GM12878 (cell line): ENCODE results near the gene KDF1. TPM values are rescaled to one million over a fixed set of nuclear protein-coding genes. Genes with fewer than 3 reads are reported as not detected.

Source experiments
- ATAC-seq: fragments of 200-7000 bp; cut with Tn5 transposase; 3 replicates; pipeline ENCODE4 v1.9.1; 2020; ENCODE audit warnings: mild to moderate bottlenecking, moderate library complexity
- BruUV-seq: library from RNA; stranded (reverse); fragments of 400-500 nt; replicated peaks from 2 replicates; lab custom pipeline; 2021; lab: Mats Ljungman, UMichigan
- CTCF ChIA-PET: fragments of 300-600 bp; sonication (Branson Sonifier 250); formaldehyde crosslinking; extraction: SDS; loops from one replicate; lab custom pipeline; 2021; ENCODE audit warnings: inconsistent platforms; lab: Yijun Ruan, JAX
- POLR2A ChIA-PET: fragments of 350-600 bp; formaldehyde crosslinking; extraction: SDS; loops from one replicate; lab custom pipeline; 2021; ENCODE audit warnings: inconsistent platforms; lab: Charles Lee
- RAD21 ChIA-PET: fragments of 300-600 bp; sonication (Branson Sonifier 250); formaldehyde crosslinking; loops from one replicate; lab custom pipeline; 2023; ENCODE audit warnings: antibody characterized with exemption; ENCODE audit not compliant: unreplicated experiment; lab: Charles Lee
- SMC1A ChIA-PET: fragments of 300-600 bp; sonication (Branson Sonifier 250); formaldehyde crosslinking; loops from one replicate; lab custom pipeline; 2023; ENCODE audit not compliant: unreplicated experiment, uncharacterized antibody; lab: Charles Lee
- DNase-seq: peaks from one replicate; pipeline ENCODE4 v3.0.0-alpha.2; 2011; ENCODE audit warnings: low read depth, low spot score
- FAIRE-seq: peaks from 3 replicates; lab custom pipeline; 2011; peaks lifted over from hg19 to GRCh38; lab: Jason Lieb, UNC
- H2AFZ ChIP-seq: 2 replicates; pipeline ENCODE4 v1.6.0; 2011; ENCODE audit warnings: low read depth, low read length, control low read depth; ENCODE audit not compliant: control insufficient read depth
- H3K27ac ChIP-seq: 2 replicates; pipeline ENCODE4 v1.5.1; 2011; ENCODE audit warnings: control low read depth; ENCODE audit not compliant: control insufficient read depth, insufficient read depth
- H3K27me3 ChIP-seq, 2 experiments: replicated peaks in 1 of 2; 2 replicates each; pipeline versions ENCODE4 v1.6.0 to v1.6.1; 2011; ENCODE audit warnings: low read length in 1 of 2; ENCODE audit not compliant: control insufficient read depth in 2 of 2, insufficient read depth in 2 of 2
- H3K36me3 ChIP-seq, 2 experiments: 2 replicates each; pipeline ENCODE4 v1.5.1; 2011; ENCODE audit warnings: low read length in 1 of 2; ENCODE audit not compliant: control insufficient read depth in 2 of 2, insufficient read depth in 2 of 2
- H3K4me1 ChIP-seq: 2 replicates; pipeline ENCODE4 v1.6.1; 2011; ENCODE audit warnings: mild to moderate bottlenecking, low read length, moderate library complexity, mixed read lengths; ENCODE audit not compliant: control insufficient read depth, insufficient read depth
- H3K4me2 ChIP-seq: 2 replicates; pipeline ENCODE4 v1.6.0; 2011; ENCODE audit warnings: control low read depth; ENCODE audit not compliant: control insufficient read depth, insufficient read depth
- H3K4me3 ChIP-seq: fragments of 200-600 bp; sonication (generic); 2 replicates; pipeline ENCODE4 v1.5.1; 2016
- H3K79me2 ChIP-seq: 2 replicates; pipeline ENCODE4 v1.6.0; 2011; ENCODE audit warnings: low read length; ENCODE audit not compliant: control insufficient read depth, insufficient read depth
- H3K9ac ChIP-seq: 2 replicates; pipeline ENCODE4 v1.8.0; 2011; ENCODE audit warnings: low read length, control low read depth, mixed read lengths; ENCODE audit not compliant: control insufficient read depth, insufficient read depth
- H3K9me3 ChIP-seq: replicated peaks from 3 replicates; pipeline ENCODE4 v1.5.1; 2011; ENCODE audit warnings: mild to moderate bottlenecking, low read length; ENCODE audit not compliant: control insufficient read depth, insufficient read depth
- H4K20me1 ChIP-seq: 2 replicates; pipeline ENCODE4 v1.6.0; 2011; ENCODE audit not compliant: control insufficient read depth, insufficient read depth
- BMI1 ChIP-seq: fragments of 450-650 bp; IDR thresholded peaks from 2 replicates; pipeline ENCODE4 v1.6.1; 2016; ENCODE audit warnings: mild to moderate bottlenecking, moderate library complexity, borderline replicate concordance
- BRCA1 ChIP-seq: IDR thresholded peaks from 2 replicates; pipeline ENCODE4 v1.6.1; 2011; ENCODE audit warnings: low read depth, low read length, improper control_type of control experiment
- CHD4 ChIP-seq: fragments of 200-600 bp; sonication (generic); IDR thresholded peaks from 2 replicates; pipeline ENCODE4 v1.6.1; 2016; ENCODE audit warnings: mild to moderate bottlenecking
- LARP7 ChIP-seq: fragments of 450-650 bp; IDR thresholded peaks from 2 replicates; pipeline ENCODE4 v1.6.1; 2017; ENCODE audit warnings: mild to moderate bottlenecking
- NFIC ChIP-seq: IDR thresholded peaks from 2 replicates; pipeline ENCODE4 v1.6.1; 2012; ENCODE audit warnings: low read depth, mild to moderate bottlenecking, inconsistent platforms, low read length, moderate library complexity
- NRF1 ChIP-seq: conservative IDR thresholded peaks from 2 replicates; pipeline ENCODE4 v1.6.1; 2011; ENCODE audit warnings: mild to moderate bottlenecking, low read depth, low read length, improper control_type of control experiment
- RB1 ChIP-seq: fragments of 450-650 bp; formaldehyde crosslinking; IDR thresholded peaks from 2 replicates; pipeline ENCODE4 v1.6.1; 2017; ENCODE audit warnings: mild to moderate bottlenecking, borderline replicate concordance
- RELA ChIP-seq: fragments of 450-650 bp; IDR thresholded peaks from 2 replicates; pipeline ENCODE4 v1.8.0; 2014; ENCODE audit warnings: borderline replicate concordance; ENCODE audit not compliant: partially characterized antibody
- SMARCA5 ChIP-seq: fragments of 450-650 bp; IDR thresholded peaks from 2 replicates; pipeline ENCODE4 v1.6.1; 2017; ENCODE audit warnings: mild to moderate bottlenecking
- ZNF217 ChIP-seq: fragments of 450-650 bp; IDR thresholded peaks from 2 replicates; pipeline ENCODE4 v1.6.1; 2017; ENCODE audit warnings: antibody characterized with exemption, mild to moderate bottlenecking
- ZZZ3 ChIP-seq: IDR thresholded peaks from 2 replicates; pipeline ENCODE4 v1.6.1; 2011; ENCODE audit warnings: low read depth; ENCODE audit not compliant: control insufficient read depth, insufficient read length
- WGBS: methylation state at CpG from one replicate; pipeline ENCODE4 v1.1.6; 2016; ENCODE audit warnings: low lambda C conversion rate; ENCODE audit not compliant: insufficient replicate concordance, insufficient coverage; ENCODE audit errors: missing lambda C conversion rate; 5-methylcytosine and 5-hydroxymethylcytosine counted together
- in situ Hi-C: fragments of 300-500 bp; cut with MboI; formaldehyde crosslinking; loops from 9 replicates; pipeline ENCODE4 v1.14.3; 2018; ENCODE audit warnings: mixed read lengths
- intact Hi-C: fragments of 100-400 bp; cut with micrococcal nuclease; formaldehyde crosslinking; loops from one replicate; pipeline ENCODE4 v1.14.2; 2022; ENCODE audit not compliant: unreplicated experiment
- polyA plus RNA-seq, 11 experiments: library from polyadenylated mRNA; depleted of rRNA in 4 of 11; unstranded in 6 of 11; stranded (reverse) in 5 of 11; fragments of >200 nt; fragmentation: Nextera tagmentation in 4 of 11; fragmentation: Illumina TruSeq in 1 of 11; extraction: Ambion mirVana in 4 of 11; extraction: Trizol in 1 of 11; gene quantifications; 1 replicate in 1 of 11; 2 replicates in 10 of 11; pipeline versions ENCODE4 v1.2.1 to v1.2.3, GENCODE V29; 2011 to 2016; ENCODE audit warnings: inconsistent platforms in 2 of 11, missing spikeins in 2 of 11, low read depth in 1 of 11
- total RNA-seq, 4 experiments: library from RNA; depleted of rRNA in 3 of 4; stranded (reverse); fragments of >200 nt in 3 of 4; fragmentation: Illumina TruSeq in 1 of 4; extraction: Trizol in 1 of 4; gene quantifications; 2 replicates each; pipeline versions ENCODE4 v1.2.1 to v1.2.3, GENCODE V29; 2013 to 2021
- TF ChIP-seq, protein P1 (sequence below): IDR thresholded peaks from 2 replicates; pipeline ENCODE4 v1.6.1; 2012; ENCODE audit warnings: improper control_type of control experiment, low read depth, low read length; ENCODE audit not compliant: insufficient replicate concordance

The KDF1 gene
- total and polyA plus RNA-seq, 10 of the 15 experiments (the other 5 are each of a cell fraction or from before 2014, with no cell fraction given), result 0.03 to 0.13 (median 0.04) TPM; not detected in 7

DNA sequence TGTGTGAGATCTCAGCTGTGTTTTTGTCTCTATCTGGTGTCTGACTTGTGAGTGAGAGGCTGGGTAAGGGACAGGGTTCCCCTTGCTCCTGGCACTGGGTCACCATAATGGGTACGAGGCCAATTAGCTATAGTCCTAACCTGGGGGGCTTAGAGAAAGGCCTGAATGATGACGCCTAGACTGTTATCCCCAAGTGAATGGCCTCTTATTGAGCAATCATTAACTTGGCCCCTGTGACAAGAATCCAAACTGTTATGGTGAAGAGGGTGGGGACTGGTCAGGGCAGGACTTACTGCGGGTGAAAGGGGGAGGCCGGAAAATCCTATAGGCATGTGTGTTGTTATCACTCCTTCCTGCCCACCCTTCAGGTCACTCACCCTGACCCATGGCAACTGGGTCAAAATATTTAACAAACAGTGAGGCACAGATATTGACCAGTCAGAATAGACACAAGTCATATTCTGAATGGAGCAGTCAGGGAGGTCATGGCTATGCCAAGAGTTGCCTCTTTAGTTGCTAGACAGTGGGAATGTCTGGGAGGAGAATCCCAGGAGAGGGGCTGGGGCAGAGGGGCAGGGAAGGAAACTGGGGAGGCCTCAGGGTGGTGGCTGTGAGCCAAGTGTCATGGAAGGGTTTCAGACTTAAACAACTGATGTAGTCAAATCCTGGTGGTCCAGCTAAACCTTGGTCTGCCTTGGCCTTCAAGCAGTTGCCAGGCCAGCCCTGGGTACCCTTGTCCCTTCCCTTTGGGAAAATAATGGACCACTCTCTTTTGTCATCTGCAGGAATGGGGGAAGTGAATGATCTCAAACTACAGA is 49.7 kb downstream of the KDF1 start:
- ChIA-PET SMC1A (interaction anchor here (1.2 kb wide), 1 partner anchor 11 kb away, joined by 3 read pairs; the partner anchor contains the start of gene NUDC), RAD21 (no interaction called here), POLR2A (no interaction called here), CTCF (no interaction called here)
- in situ Hi-C loops (no loop called here), intact Hi-C loops (no loop called here)
- no peaks in the 10 kb centered on the region for H3K4me1 ChIP-seq
- H3K4me3 ChIP-seq, result no peak overlapping the region
- BruUV-seq, result no TSS peak
- DNase-seq (no peak), ATAC-seq (no peak), FAIRE-seq (no peak)
- no peaks in the 10 kb centered on the region for H4K20me1 ChIP-seq
- H2AFZ ChIP-seq, result no peak overlapping the region
- no peaks in the 10 kb centered on the region for H3K9me3 ChIP-seq
- 37% methylated on average over 4 of the region's 4 CpGs for WGBS
- H3K9ac ChIP-seq, result no peak overlapping the region
- H3K79me2 ChIP-seq, result no peaks in the 10 kb centered on the region
- no peak overlapping the region for H3K4me2 ChIP-seq
- no peaks in the 10 kb centered on the region for H3K36me3 ChIP-seq
- no peaks in the 10 kb centered on the region; a peak in 1 of 4 replicates for H3K27me3 ChIP-seq
- no peak for TF ChIP-seq ZNF217
- TF ChIP-seq BRCA1, result no peak
- TF ChIP-seq BMI1, result no peak
- no peak overlapping the region for H3K27ac ChIP-seq

DNA sequence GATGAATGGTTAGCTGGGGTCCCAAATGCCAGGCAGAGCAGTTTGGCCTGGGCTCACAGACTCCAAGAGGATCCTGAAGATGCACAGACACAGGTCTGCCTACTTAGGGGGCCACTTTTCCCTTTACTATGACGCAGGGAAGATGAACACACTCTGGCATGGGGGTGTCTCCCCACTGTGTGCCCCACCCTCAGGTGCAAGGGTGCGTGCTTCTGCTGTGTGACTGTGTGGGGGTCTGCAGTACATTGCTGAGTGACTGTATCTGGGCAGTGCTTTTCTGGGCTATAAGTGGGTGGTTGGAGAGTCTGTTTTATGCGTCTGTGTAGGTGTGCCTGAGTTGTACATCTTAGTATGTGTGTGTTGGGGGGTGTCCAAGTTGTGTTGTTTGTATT is 50.3 kb downstream of the KDF1 start:
- DNase-seq (no peak), FAIRE-seq (no peak), ATAC-seq (no peak)
- POLR2A ChIA-PET, result no interaction called here
- no peak overlapping the region for H3K27ac ChIP-seq
- no peak for TF ChIP-seq LARP7
- TF ChIP-seq RELA, result no peak
- no peak for TF ChIP-seq NFIC
- TF ChIP-seq ZZZ3, result no peak
- no peak for TF ChIP-seq RB1
- no peak for TF ChIP-seq CHD4
- no peak for TF ChIP-seq SMARCA5
- TF ChIP-seq, protein P1, sequence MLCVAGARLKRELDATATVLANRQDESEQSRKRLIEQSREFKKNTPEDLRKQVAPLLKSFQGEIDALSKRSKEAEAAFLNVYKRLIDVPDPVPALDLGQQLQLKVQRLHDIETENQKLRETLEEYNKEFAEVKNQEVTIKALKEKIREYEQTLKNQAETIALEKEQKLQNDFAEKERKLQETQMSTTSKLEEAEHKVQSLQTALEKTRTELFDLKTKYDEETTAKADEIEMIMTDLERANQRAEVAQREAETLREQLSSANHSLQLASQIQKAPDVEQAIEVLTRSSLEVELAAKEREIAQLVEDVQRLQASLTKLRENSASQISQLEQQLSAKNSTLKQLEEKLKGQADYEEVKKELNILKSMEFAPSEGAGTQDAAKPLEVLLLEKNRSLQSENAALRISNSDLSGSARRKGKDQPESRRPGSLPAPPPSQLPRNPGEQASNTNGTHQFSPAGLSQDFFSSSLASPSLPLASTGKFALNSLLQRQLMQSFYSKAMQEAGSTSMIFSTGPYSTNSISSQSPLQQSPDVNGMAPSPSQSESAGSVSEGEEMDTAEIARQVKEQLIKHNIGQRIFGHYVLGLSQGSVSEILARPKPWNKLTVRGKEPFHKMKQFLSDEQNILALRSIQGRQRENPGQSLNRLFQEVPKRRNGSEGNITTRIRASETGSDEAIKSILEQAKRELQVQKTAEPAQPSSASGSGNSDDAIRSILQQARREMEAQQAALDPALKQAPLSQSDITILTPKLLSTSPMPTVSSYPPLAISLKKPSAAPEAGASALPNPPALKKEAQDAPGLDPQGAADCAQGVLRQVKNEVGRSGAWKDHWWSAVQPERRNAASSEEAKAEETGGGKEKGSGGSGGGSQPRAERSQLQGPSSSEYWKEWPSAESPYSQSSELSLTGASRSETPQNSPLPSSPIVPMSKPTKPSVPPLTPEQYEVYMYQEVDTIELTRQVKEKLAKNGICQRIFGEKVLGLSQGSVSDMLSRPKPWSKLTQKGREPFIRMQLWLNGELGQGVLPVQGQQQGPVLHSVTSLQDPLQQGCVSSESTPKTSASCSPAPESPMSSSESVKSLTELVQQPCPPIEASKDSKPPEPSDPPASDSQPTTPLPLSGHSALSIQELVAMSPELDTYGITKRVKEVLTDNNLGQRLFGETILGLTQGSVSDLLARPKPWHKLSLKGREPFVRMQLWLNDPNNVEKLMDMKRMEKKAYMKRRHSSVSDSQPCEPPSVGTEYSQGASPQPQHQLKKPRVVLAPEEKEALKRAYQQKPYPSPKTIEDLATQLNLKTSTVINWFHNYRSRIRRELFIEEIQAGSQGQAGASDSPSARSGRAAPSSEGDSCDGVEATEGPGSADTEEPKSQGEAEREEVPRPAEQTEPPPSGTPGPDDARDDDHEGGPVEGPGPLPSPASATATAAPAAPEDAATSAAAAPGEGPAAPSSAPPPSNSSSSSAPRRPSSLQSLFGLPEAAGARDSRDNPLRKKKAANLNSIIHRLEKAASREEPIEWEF, result no peak
- no peak for TF ChIP-seq NRF1
- WGBS, result 35% methylated on average over 3 of the region's 3 CpGs
- H3K4me3 ChIP-seq, result no peak overlapping the region
- H3K36me3 ChIP-seq, result no peaks in the 10 kb centered on the region
- SMC1A ChIA-PET, result no interaction called here
- H3K4me1 ChIP-seq, result no peaks in the 10 kb centered on the region
- no peak overlapping the region for H2AFZ ChIP-seq
- RAD21 ChIA-PET, result no interaction called here
- H3K9ac ChIP-seq, result no peak overlapping the region
- H4K20me1 ChIP-seq, result no peaks in the 10 kb centered on the region
- H3K79me2 ChIP-seq, result no peaks in the 10 kb centered on the region
- CTCF ChIA-PET, result no interaction called here
- no peak overlapping the region for H3K4me2 ChIP-seq
- H3K27me3 ChIP-seq, result no peaks in the 10 kb centered on the region; a peak in 1 of 4 replicates
- BruUV-seq, result no TSS peak
- H3K9me3 ChIP-seq, result no peaks in the 10 kb centered on the region
- in situ Hi-C loops (no loop called here), intact Hi-C loops (no loop called here)
